Measurements from ENCODE around the gene SNAP47.

Gene SNAP47

GRCh38 chr1:227741166-227741870, 6.1 kb downstream of the SNAP47 start:
- no peak for DNase-seq (ENCODE audit: extremely low spot score)
- ChIA-PET POLR2A (no interaction called here), CTCF (no interaction called here)
- TF ChIP-seq NFRKB (IDR thresholded peaks at IDR 0.05) (no peak), FOXM1 (IDR thresholded peaks at IDR 0.05; ENCODE audit: borderline replicate concordance) (no peak), TARDBP (IDR thresholded peaks at IDR 0.05) (no peak), SP1 (IDR thresholded peaks at IDR 0.05) (no peak), ELF4 (IDR thresholded peaks at IDR 0.05) (no peak), CTBP1 (IDR thresholded peaks at IDR 0.05; ENCODE audit: borderline replicate concordance) (no peak), L3MBTL2 (conservative IDR thresholded peaks at IDR 0.05) (no peak), FOXK2 (IDR thresholded peaks at IDR 0.05) (no peak), FOXA1 (IDR thresholded peaks at IDR 0.05) (no peak), ZNF384 (IDR thresholded peaks at IDR 0.05) (no peak), SUZ12 (IDR thresholded peaks at IDR 0.05) (no peak), HDGF (IDR thresholded peaks at IDR 0.05; ENCODE audit: borderline replicate concordance) (no peak), ARNT (IDR thresholded peaks at IDR 0.05) (no peak)
- TF ChIP-seq, protein P1, sequence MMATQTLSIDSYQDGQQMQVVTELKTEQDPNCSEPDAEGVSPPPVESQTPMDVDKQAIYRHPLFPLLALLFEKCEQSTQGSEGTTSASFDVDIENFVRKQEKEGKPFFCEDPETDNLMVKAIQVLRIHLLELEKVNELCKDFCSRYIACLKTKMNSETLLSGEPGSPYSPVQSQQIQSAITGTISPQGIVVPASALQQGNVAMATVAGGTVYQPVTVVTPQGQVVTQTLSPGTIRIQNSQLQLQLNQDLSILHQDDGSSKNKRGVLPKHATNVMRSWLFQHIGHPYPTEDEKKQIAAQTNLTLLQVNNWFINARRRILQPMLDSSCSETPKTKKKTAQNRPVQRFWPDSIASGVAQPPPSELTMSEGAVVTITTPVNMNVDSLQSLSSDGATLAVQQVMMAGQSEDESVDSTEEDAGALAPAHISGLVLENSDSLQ (IDR thresholded peaks at IDR 0.05), result no peak

DNA sequence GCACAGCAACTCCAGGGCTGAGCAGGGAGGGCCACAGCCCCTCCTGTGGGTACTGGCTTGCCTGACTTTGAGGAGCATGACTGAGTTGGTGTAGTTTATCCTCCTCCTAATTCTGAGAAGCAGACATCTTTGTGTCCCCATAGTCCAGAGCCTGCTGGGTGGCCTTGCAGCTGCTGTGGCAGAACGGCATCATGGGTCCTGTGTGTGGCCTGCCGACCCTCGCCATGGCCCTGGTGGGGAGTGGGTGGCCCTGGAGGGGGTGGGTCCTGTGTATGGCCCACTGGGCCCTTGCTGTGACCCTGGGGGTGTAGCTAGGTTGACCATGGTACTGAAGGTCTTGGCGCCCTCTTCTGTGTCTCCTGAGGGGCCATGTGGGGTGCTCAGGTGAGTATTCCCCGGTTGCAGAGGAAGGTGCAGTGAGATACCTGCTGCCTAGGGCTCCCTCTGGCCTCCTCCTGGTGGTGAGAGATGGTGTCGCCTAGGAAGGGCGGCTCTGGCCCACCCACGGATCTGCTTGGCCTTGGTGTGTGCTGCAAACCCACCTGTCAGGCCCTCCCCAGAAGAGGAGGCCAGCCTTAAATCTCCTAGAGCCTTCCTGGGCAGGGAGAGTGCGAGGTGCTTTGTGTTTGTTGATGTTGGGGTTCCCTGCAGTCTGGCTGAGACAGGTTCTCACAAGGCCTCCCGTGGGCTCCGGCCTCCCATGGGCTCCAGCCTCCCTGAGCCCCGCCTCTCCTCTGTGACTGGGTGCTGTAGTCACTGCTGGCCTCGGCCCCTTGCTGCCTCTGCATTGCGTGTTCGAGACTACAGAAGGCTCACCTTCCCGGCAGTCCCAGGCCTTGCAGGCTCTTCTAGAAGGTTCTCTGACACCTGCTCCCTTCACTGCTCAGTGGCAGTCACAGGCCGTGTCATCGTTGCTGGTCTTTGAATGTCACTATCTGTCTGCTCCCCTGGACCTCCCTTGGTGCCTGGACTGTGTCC, 7.8 kb downstream of the SNAP47 start:
- no peak for DNase-seq (ENCODE audit: extremely low spot score)
- ChIA-PET CTCF (interaction anchor here (0.6 kb wide), 1 partner anchor 461 kb away, joined by 4 read pairs; no protein-coding TSS in a partner anchor), POLR2A (interaction anchor here (0.8 kb wide), 1 partner anchor 8 kb away, joined by 3 read pairs; the partner anchor contains the start of genes JMJD4 and SNAP47)
- no peak for TF ChIP-seq FOXM1 (IDR thresholded peaks at IDR 0.05; ENCODE audit: borderline replicate concordance)
- TF ChIP-seq BHLHE40 (IDR thresholded peaks at IDR 0.05; ENCODE audit: borderline replicate concordance), result no peak
- no peak for TF ChIP-seq ELF4 (IDR thresholded peaks at IDR 0.05)
- TF ChIP-seq, protein P1 (IDR thresholded peaks at IDR 0.05), result no peak
- no peak for TF ChIP-seq ZNF384 (IDR thresholded peaks at IDR 0.05)
- no peak for TF ChIP-seq FOXA1 (IDR thresholded peaks at IDR 0.05)
- no peak for TF ChIP-seq SP1 (IDR thresholded peaks at IDR 0.05)
- no peak for TF ChIP-seq TARDBP (IDR thresholded peaks at IDR 0.05)
- TF ChIP-seq ARNT (IDR thresholded peaks at IDR 0.05), result no peak
- TF ChIP-seq LEF1 (IDR thresholded peaks at IDR 0.05; ENCODE audit: borderline replicate concordance), result no peak

DNA sequence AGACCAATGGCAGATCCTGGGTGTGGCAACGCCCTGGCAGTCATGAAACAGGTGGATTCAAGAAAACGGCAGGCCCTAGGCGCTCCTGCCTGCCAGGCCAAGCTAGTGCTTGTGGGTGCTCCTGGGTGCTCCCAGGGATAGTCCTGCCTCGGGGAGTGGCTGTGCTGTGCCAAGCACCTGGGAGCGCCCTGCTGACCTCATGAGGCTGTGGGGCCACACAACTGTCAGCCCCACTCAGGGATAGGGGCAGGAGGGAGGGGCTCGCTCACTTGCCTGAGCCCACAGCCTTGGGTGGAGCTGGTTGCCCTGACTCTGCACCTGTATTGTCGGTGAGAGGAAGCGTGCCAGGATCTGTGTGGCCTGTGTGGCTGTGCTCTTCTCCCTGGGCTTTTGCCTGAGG, 9.4 kb downstream of the SNAP47 start:
- no peak for DNase-seq (ENCODE audit: extremely low spot score)
- TF ChIP-seq CTBP1 (IDR thresholded peaks at IDR 0.05; ENCODE audit: borderline replicate concordance) (no peak), L3MBTL2 (conservative IDR thresholded peaks at IDR 0.05) (no peak), BHLHE40 (IDR thresholded peaks at IDR 0.05; ENCODE audit: borderline replicate concordance) (no peak), FOXA1 (IDR thresholded peaks at IDR 0.05) (no peak), TARDBP (IDR thresholded peaks at IDR 0.05) (no peak), SUZ12 (IDR thresholded peaks at IDR 0.05) (no peak), NFRKB (IDR thresholded peaks at IDR 0.05) (no peak), FOXM1 (IDR thresholded peaks at IDR 0.05; ENCODE audit: borderline replicate concordance) (no peak), HDGF (IDR thresholded peaks at IDR 0.05; ENCODE audit: borderline replicate concordance) (no peak), FOXK2 (IDR thresholded peaks at IDR 0.05) (no peak), SP1 (IDR thresholded peaks at IDR 0.05) (no peak), LEF1 (IDR thresholded peaks at IDR 0.05; ENCODE audit: borderline replicate concordance) (no peak), ARNT (IDR thresholded peaks at IDR 0.05) (no peak), ELF4 (IDR thresholded peaks at IDR 0.05) (no peak), ZNF384 (IDR thresholded peaks at IDR 0.05) (no peak)
- TF ChIP-seq, protein P1 (IDR thresholded peaks at IDR 0.05), result no peak
- ChIA-PET POLR2A (interaction anchor here (1.6 kb wide), 1 partner anchor 10 kb away, joined by 7 read pairs; the partner anchor contains the start of genes JMJD4 and SNAP47), CTCF (no interaction called here)

DNA sequence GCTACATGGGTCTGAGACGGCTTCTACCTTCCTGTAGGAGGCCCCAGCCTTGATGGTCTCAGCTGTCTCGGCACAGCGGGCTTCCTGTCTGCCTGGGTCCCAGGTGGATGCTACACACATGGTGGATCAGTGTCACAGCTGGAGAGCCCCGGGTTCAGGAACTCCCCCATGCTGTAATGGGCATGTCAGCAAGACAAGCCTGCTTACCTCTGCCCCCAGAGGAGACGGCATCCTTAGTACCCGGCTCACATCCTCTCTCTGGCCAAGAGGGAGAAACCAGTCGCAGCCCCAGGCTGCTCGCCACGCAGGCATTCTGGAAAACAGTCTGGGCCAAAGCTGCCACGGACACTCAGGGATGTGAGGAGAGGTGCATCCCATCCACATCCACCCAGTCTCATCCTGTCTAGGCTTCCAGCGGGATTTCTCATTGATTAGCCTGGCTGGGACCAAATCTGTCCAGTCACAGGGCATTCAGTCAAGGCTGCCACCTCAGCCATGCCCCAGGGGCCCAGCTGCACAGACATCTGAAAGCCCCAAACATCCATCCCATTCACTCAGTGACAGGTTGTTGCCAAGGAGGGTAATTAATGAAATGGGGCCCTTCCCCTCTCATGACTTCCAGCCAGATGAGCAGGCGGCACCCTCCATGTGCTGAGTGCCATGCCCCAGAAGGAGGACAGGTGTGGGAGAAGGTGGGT, 10.5 kb downstream of the SNAP47 start:
- DNase-seq (ENCODE audit: extremely low spot score), result no peak

More for the DNA sequence above, 10.5 kb downstream of the SNAP47 start:
- CTCF ChIA-PET, result no interaction called here
- POLR2A ChIA-PET, result interaction anchor here (1.6 kb wide), 1 partner anchor 11 kb away, joined by 7 read pairs; the partner anchor contains the start of genes JMJD4 and SNAP47
- TF ChIP-seq BHLHE40 (IDR thresholded peaks at IDR 0.05; ENCODE audit: borderline replicate concordance) (no peak), FOXM1 (IDR thresholded peaks at IDR 0.05; ENCODE audit: borderline replicate concordance) (no peak), SUZ12 (IDR thresholded peaks at IDR 0.05) (no peak), L3MBTL2 (conservative IDR thresholded peaks at IDR 0.05) (no peak), SP1 (IDR thresholded peaks at IDR 0.05) (no peak), CTBP1 (IDR thresholded peaks at IDR 0.05; ENCODE audit: borderline replicate concordance) (no peak), NFRKB (IDR thresholded peaks at IDR 0.05) (no peak), ARNT (IDR thresholded peaks at IDR 0.05) (no peak), TARDBP (IDR thresholded peaks at IDR 0.05) (no peak), ELF4 (IDR thresholded peaks at IDR 0.05) (no peak), FOXA1 (IDR thresholded peaks at IDR 0.05) (no peak), HDGF (IDR thresholded peaks at IDR 0.05; ENCODE audit: borderline replicate concordance) (no peak), ZNF384 (IDR thresholded peaks at IDR 0.05) (no peak)
- TF ChIP-seq, protein P1 (IDR thresholded peaks at IDR 0.05), result no peak

All from HEK293T (cell line).